ENCODE data around the gene SMAD7.
"Not testable (repeated sequence)": the region's sequence is repeated elsewhere in the genome, so short reads cannot be mapped to it uniquely, and the experiment has no call there.

The SMAD7 gene

DNA sequence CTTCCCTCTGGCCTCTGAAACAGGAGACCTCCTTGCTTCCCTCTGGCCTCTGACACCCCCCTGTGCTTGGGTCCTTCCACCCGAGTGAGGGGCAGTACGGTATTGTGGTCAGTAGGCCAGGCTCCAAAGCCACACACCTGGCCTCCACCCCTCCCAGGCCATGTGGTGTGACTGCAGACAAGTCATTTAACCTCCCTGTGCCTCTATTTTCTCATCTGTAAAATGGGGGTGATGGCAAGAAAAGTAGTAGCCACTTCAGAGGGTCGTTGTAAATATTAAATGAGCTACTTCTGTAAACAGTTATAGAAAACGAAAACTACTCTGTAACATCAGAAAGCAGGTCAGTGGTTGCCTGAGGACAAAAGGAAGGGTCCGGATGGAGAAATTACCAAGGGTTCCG is 74.2 kb downstream of the SMAD7 start:
- no peak for DNase-seq (ENCODE audit: low read depth)

DNA sequence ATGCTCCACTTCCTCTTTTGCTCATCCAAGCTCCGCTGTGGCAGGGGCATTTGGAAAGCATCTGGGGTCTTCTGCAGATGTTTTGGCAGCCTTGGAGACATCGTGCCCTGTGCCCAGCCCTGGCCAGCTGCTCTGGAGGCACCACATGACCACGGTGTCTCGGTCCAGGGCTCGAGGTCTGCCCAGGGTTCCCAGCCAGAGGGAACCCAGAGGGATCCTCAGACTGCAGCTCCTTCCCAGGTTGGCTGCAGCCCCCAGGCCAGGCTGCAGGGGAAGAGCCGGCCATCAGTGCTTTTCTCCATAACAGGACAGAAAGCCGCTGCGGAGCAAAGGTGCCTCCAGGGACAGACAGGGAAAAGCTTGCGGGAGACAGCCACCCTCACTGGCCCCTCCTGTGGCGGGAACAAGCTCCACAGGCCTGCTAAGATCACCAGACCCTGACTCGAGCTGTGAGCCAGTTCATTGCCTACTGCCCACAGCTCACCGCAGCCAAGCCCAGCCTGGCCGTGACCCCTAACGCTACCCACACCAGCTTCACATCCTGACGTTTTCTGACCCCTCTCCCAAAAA is 74.7 kb downstream of the SMAD7 start:
- no peak for DNase-seq (ENCODE audit: low read depth)

DNA sequence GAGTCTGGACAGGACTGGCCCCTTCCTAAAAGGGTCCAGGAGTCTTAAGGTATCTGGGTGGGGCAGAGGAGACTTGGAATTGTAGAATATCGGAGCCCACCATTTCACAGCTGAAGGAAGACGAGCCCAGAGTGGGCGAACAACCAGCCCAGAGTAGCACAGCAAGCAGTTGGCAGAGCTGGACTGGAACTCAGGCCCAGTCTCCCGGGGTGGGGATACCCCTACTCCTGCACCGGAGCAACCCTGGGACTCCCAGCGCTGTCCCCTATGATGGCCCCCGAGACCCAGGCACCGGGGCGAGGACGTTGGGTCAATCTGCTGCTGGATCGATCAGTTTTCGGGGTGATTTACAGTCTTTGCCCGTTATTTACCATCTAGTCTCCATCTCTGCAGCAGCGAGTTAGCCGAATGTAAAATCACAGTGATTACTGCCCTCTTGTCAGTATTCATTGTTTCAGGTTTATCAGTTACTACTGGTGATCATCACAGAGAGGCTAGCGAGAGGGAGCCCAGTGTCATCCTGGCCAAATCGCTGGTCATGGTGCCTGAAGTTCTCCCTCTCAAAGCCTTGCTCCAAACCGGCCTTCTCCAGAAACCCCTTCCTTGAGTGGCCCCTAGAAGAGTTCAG is 75.3 kb downstream of the SMAD7 start:
- no peak for DNase-seq (ENCODE audit: low read depth)

DNA sequence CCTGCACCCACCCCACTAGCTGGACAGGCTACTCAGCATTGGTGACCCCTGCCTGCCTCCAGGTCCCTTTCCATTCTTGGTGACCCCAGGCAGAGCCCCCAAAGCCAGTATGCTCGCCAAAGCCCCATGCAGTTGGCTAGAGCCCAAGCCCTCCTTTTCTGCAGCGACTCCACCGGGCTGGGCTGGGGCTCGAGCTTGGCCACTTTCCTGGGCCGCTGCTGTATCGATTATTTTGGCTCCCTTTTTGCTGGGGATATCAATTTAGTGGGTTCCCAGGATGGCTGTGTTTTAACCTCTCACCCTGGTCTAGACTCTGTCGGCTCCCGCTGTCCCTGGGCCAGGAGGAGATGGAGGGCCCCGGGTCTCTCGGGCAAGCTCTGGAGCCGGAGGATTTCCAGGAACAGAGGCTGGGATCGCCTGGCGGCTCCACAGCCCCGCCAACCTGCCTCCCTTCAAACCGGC is 76.0 kb downstream of the SMAD7 start:
- DNase-seq (ENCODE audit: low read depth) = no peak

DNA sequence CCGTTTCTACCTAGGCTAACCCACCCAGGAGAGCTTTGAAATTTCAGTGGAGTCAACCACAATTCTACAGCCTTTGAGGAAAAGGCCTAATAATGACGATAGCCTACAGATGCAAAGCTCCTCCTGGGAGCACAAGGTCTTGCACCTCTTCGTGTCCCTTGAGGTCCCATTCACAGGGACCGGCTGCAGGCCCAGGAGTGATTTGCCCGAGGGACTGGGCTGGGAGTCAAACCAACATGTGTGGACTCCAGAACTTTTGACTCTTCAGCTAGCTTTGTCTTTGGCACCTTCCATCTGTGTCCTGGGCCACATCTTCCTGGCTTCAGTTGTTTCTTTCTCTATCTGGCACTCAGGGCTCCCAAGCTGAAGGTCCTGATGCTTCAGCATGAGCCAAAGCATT is 76.5 kb downstream of the SMAD7 start:
- DNase-seq (ENCODE audit: low read depth) = no peak

DNA sequence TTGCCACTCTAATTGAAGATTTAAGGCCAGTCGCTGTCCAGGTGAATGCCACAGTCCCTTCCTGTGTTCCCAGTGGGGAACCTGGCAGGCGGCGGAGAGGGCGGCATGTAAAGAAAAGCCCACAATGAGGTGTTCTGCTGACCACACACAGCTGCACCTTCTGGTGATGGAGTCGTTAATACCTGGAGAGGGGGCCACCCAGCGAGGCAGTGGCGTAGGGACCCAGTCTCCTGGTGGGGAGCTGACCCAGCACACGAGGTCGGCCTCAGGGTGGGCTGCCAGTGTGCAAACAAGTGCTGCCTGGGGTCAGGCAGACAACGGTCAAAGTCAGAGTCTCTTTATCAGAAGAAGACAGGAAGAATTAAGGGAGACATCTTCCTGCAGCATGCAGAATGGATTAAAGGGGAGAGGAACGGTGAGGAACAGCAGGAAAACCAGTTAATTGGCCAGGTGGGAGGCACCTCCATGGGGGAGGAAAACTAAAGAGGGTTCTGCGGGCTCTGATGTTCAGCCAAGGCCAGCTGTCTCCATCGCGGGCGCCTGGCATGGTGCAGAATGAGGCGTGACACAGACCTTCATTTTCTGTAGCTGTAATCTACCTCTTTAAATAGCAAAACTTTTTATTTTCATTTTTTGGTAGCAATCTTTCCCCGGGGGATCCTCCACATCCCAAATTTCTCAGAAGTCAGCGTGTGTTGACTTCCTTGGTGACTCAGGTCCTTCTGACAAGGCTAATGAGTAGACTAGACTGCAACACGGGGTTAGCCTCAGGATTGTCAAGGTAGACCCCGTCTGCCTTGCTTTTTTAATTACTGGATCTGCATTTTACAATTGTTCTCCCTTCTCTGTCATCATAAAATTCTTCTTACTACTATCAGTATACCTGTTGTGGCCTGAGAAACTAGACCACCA is 78.3 kb downstream of the SMAD7 start:
- no peak for DNase-seq (ENCODE audit: low read depth)

DNA sequence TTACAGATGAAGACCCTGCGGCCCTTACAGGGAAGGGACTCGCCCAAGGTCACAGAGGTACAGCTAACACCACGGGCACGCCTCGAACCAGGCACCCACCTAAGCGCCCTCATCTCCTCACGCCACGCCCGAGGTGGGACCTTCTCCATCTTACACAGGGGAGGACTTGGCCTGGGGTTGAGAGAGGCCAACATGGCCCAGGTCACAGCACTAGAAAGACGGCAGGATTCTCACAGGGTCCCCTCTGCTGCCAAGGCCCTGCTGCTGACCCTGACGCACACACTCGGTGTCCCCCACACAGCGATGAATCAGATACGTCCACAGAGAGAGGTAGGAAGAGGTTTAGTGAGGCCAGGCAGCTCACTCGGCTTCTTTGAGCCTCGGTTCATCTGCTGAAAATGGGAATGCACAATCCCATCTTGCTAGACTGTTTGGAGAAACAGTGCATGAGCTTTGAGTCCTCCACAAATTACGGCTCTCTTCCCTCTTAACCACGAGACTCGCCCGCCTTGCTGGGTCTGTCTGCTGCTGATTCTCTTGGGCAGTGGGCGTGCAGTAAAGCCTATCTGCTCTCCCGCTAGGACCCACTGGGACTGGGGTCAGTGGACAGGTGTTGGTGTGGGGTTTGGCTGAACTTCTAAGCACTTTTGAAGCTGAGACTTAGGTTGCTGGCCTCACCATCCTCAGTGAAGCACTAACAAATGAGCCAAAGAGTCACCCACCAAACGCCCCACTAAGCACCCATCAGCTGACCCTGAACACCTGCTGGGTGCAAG is 79.2 kb downstream of the SMAD7 start:
- no peak for DNase-seq (ENCODE audit: low read depth)

DNA sequence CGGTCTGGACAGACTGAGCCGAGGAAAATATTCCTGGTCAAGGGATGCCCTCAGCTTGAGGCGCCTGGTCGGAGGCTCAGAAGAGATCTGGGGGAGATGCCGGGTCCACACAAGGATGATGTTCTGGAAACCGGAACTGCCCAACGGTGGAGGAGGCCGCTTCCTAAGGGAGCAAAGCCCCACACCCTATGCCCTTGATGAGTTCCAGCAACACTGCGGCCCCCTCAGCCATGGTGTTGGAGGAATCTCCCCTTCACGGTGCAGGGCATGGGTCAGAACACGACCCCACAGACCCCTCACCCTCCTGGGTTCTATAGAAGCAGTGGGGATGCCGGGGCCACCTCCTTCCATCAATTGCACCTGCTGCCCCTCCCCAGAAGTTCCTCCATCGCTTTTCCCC is 79.8 kb downstream of the SMAD7 start:
- not testable (repeated sequence) for DNase-seq (ENCODE audit: low read depth)
